B cell (primary cell): ENCODE measurements around the gene GATA3. TPM values are rescaled to one million over a fixed set of nuclear protein-coding genes. Genes with fewer than 3 reads are reported as not detected.

ENCODE experiments used
- ATAC-seq: fragments of 200-7000 bp; cut with Tn5 transposase; one replicate; pipeline ENCODE4 v1.10.0; 2021; ENCODE audit warnings: low read depth, mild to moderate bottlenecking, moderate number of reproducible peaks, moderate library complexity
- CTCF ChIA-PET: fragments of 350-600 bp; sonication (Branson Sonifier 250); formaldehyde crosslinking; loops from one replicate; lab custom pipeline; 2021; ENCODE audit warnings: antibody characterized with exemption, inconsistent platforms; lab: Charles Lee
- POLR2A ChIA-PET: fragments of 350-600 bp; sonication (Branson Sonifier 250); formaldehyde crosslinking; loops from one replicate; lab custom pipeline; 2021; ENCODE audit warnings: antibody characterized with exemption; lab: Charles Lee
- DNase-seq: peaks from one replicate; pipeline ENCODE4 v3.0.0; 2013
- H2AFZ ChIP-seq: 2 replicates; pipeline ENCODE4 v1.6.1; 2012; ENCODE audit warnings: mild to moderate bottlenecking, low read depth, low read length; ENCODE audit not compliant: insufficient read depth, poor library complexity, severe bottlenecking
- H3K27ac ChIP-seq, 2 donors: 1 replicate in 1 of 2; 2 replicates in 1 of 2; pipeline ENCODE4 v1.5.1; 2012 to 2013; ENCODE audit warnings: low read length in 2 of 2, mild to moderate bottlenecking in 2 of 2, moderate library complexity in 1 of 2
- H3K27me3 ChIP-seq, 4 experiments: fragments of 200-600 bp in 1 of 4; sonication (generic) in 1 of 4; replicated peaks in 1 of 4; 1 replicate in 2 of 4; 2 replicates in 2 of 4; pipeline versions ENCODE4 v1.6.1 to v1.7.0; 2013 to 2016; ENCODE audit warnings: low read length in 3 of 4, mild to moderate bottlenecking in 2 of 4, mixed read lengths in 1 of 4, moderate library complexity in 1 of 4; ENCODE audit not compliant: insufficient read depth in 4 of 4, control insufficient read depth in 3 of 4; ENCODE audit errors: control extremely low read depth in 1 of 4
- H3K36me3 ChIP-seq, 2 experiments: replicated peaks in 1 of 2; 1 replicate in 1 of 2; 2 replicates in 1 of 2; pipeline versions ENCODE4 v1.6.1 to v1.7.1; 2013; ENCODE audit warnings: low read length in 1 of 2; ENCODE audit not compliant: insufficient read depth in 2 of 2, control insufficient read depth in 1 of 2; ENCODE audit errors: control extremely low read depth in 1 of 2, extremely low read depth in 1 of 2
- H3K4me1 ChIP-seq, 2 donors: fragments of 200-600 bp in 1 of 2; sonication (generic) in 1 of 2; 1 replicate in 1 of 2; 2 replicates in 1 of 2; pipeline versions ENCODE4 v1.5.1 to v1.6.1; 2013 to 2017; ENCODE audit warnings: low read length in 2 of 2; ENCODE audit not compliant: control insufficient read depth in 2 of 2, insufficient read depth in 2 of 2
- H3K4me2 ChIP-seq: replicated peaks from 2 replicates; pipeline ENCODE3; 2012; ENCODE audit warnings: mild to moderate bottlenecking, low read depth, low read length; ENCODE audit not compliant: poor library complexity, severe bottlenecking
- H3K4me3 ChIP-seq, 5 experiments: fragments of 200-600 bp in 1 of 5; sonication (generic) in 1 of 5; 1 replicate in 3 of 5; 2 replicates in 2 of 5; pipeline versions ENCODE4 v1.5.1 to v1.7.0; 2011 to 2016; ENCODE audit warnings: low read length in 4 of 5, mild to moderate bottlenecking in 4 of 5, low read depth in 2 of 5, control low read depth in 1 of 5, moderate library complexity in 1 of 5; ENCODE audit not compliant: insufficient read depth in 1 of 5; ENCODE audit errors: control extremely low read depth in 1 of 5, extremely low read depth in 1 of 5
- H3K79me2 ChIP-seq: fragments of 200-600 bp; sonication (generic); one replicate; pipeline ENCODE4 v1.6.0; 2016; ENCODE audit warnings: low read length; ENCODE audit not compliant: control insufficient read depth, insufficient read depth
- H3K9ac ChIP-seq: fragments of 200-600 bp; sonication (generic); 2 replicates; pipeline ENCODE4 v1.6.1; 2017; ENCODE audit warnings: mild to moderate bottlenecking, low read length, moderate library complexity
- H3K9me3 ChIP-seq, 3 donors: one replicate each; pipeline versions ENCODE4 v1.6.1 to v1.7.1; 2013; ENCODE audit warnings: low read length in 2 of 3; ENCODE audit not compliant: control insufficient read depth in 2 of 3, insufficient read depth in 1 of 3; ENCODE audit errors: control extremely low read depth in 1 of 3
- H4K20me1 ChIP-seq: 2 replicates; pipeline ENCODE4 v1.6.0; 2012; ENCODE audit warnings: mild to moderate bottlenecking, low read length; ENCODE audit not compliant: insufficient read depth, control insufficient read depth, poor library complexity, severe bottlenecking
- H3K27ac Mint-ChIP-seq: one replicate; pipeline ENCODE4 v1.8.0; 2021; ENCODE audit warnings: mixed read lengths
- H3K27me3 Mint-ChIP-seq: one replicate; pipeline ENCODE4 v1.8.0; 2021; ENCODE audit warnings: mixed read lengths
- H3K4me1 Mint-ChIP-seq: one replicate; pipeline ENCODE4 v1.8.0; 2021; ENCODE audit warnings: mixed read lengths
- H3K4me3 Mint-ChIP-seq: one replicate; pipeline ENCODE4 v1.8.0; 2021; ENCODE audit warnings: mixed read lengths
- H3K9me3 Mint-ChIP-seq: one replicate; pipeline ENCODE4 v1.8.0; 2022; ENCODE audit warnings: mixed read lengths; ENCODE audit not compliant: insufficient read depth
- EZH2 ChIP-seq: IDR thresholded peaks from 2 replicates; pipeline ENCODE4 v1.6.1; 2012; ENCODE audit warnings: borderline replicate concordance, low read depth, mild to moderate bottlenecking, moderate library complexity, low read length; ENCODE audit not compliant: insufficient read depth, poor library complexity, severe bottlenecking
- WGBS: methylation state at CpG from one replicate; pipeline ENCODE4 v1.1.5; 2013; ENCODE audit warnings: missing lambda C conversion rate; ENCODE audit not compliant: insufficient coverage; 5-methylcytosine and 5-hydroxymethylcytosine counted together
- intact Hi-C: fragments of 100-400 bp; cut with micrococcal nuclease; formaldehyde crosslinking; loops from one replicate; pipeline ENCODE4 v1.10.0; 2022
- polyA plus RNA-seq: library from polyadenylated mRNA; depleted of rRNA; stranded (reverse); fragments of >200 nt; gene quantifications from 2 replicates; pipeline ENCODE4 v1.2.3, GENCODE V29; 2012
- total RNA-seq, 2 donors: library from RNA; stranded (reverse); fragments of 120-200 nt in 1 of 2; gene quantifications; 1 replicate in 1 of 2; 2 replicates in 1 of 2; pipeline versions ENCODE4 v1.2.3 to v1.2.4, GENCODE V29; 2013 to 2022
- TF ChIP-seq, protein P1 (sequence below): fragments of 200-600 bp; IDR thresholded peaks from one replicate; pipeline ENCODE4 v1.8.0; 2022; ENCODE audit warnings: antibody characterized with exemption, mild to moderate bottlenecking

GATA3 gene
- total and polyA plus RNA-seq, 2 donors (not counting 1 experiment from before 2014, with no cell fraction given): 0.60 to 0.94 TPM

DNA sequence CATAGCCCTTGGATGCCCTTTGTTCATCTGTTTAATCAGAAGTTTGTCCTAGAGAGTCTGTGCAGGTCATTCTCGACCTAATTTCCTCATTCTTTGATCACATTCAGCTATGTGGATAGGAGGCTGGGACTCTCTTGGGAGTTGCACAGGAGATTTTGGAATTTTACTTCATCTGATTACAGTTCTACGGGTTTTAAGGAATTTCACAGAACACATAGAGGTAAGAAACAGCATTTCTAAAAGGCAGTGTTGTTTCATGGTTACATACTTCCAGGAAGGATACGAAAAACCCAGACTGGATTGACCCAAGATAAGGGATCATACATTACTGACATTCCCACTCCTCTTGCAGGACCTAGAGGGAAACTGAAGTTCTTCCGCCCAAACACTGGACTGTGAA, 45.9 kb downstream of the GATA3 start:
- H3K9ac ChIP-seq: no peak overlapping the region
- WGBS: no CpG with 5 or more reads among the region's 4 CpGs
- no peak for DNase-seq

DNA sequence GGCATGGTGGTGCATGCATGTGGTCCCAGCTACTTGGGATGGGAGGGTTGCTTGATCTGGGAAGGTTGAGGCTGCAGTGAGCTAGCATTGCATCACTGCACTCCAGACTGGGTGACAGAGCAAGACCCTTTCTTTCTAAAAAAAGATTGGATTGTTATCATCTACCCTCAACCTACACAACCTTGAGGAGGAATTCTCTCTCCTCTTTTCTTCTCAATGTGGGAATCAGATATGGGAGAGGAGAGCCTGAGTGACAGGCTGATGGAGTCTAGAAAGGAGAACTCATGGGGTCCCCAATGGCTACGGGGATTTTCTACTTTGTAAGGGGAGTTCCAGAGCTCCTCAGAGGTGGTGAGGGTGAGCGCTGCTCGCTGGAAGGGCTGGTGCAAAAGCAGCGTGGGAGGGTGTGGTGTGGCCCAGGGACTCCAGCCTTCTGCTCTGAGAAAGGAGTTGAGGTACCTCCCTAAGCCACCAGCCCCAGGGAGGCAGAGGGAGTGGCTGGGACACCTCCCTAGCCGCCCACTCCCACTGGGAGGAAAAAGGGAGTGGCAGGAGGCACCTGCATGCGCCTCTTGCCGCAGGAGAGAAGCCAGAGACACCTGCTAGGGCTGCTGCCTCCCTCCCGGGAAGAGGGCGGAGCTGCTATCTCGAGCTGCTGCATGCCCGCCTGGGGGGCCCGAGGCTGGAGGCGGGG, 48.4 kb downstream of the GATA3 start:
- no peak overlapping the region for H2AFZ ChIP-seq
- no peak overlapping the region for H3K4me3 Mint-ChIP-seq
- POLR2A ChIA-PET: no interaction called here
- intact Hi-C loops: no loop called here
- H3K9me3 ChIP-seq: peaks cover 0 to 3% (median 0%) of the 10 kb centered on the region in 3 donors
- H3K27ac Mint-ChIP-seq: no peak overlapping the region
- no peaks in the 10 kb centered on the region for H3K27me3 Mint-ChIP-seq
- DNase-seq (no peak), ATAC-seq (no peak)
- peaks cover 0 to 3% (median 0%) of the 10 kb centered on the region in 4 experiments for H3K27me3 ChIP-seq
- H3K4me1 ChIP-seq: no peaks in the 10 kb centered on the region
- H3K4me3 ChIP-seq: no peak overlapping the region
- CTCF ChIA-PET: no interaction called here
- WGBS: 94% methylated on average over 10 of the region's 13 CpGs
- no peaks in the 10 kb centered on the region for H3K4me1 Mint-ChIP-seq
- no peak overlapping the region for H3K4me2 ChIP-seq
- H3K9ac ChIP-seq: no peak overlapping the region
- no peaks in the 10 kb centered on the region for H3K79me2 ChIP-seq
- no peak overlapping the region for H3K27ac ChIP-seq
- H3K36me3 ChIP-seq: no peaks in the 10 kb centered on the region
- H4K20me1 ChIP-seq: no peaks in the 10 kb centered on the region
- TF ChIP-seq EZH2: no peak
- TF ChIP-seq, protein P1, sequence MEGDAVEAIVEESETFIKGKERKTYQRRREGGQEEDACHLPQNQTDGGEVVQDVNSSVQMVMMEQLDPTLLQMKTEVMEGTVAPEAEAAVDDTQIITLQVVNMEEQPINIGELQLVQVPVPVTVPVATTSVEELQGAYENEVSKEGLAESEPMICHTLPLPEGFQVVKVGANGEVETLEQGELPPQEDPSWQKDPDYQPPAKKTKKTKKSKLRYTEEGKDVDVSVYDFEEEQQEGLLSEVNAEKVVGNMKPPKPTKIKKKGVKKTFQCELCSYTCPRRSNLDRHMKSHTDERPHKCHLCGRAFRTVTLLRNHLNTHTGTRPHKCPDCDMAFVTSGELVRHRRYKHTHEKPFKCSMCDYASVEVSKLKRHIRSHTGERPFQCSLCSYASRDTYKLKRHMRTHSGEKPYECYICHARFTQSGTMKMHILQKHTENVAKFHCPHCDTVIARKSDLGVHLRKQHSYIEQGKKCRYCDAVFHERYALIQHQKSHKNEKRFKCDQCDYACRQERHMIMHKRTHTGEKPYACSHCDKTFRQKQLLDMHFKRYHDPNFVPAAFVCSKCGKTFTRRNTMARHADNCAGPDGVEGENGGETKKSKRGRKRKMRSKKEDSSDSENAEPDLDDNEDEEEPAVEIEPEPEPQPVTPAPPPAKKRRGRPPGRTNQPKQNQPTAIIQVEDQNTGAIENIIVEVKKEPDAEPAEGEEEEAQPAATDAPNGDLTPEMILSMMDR: no peak
- peaks cover 4% of the 10 kb centered on the region for H3K9me3 Mint-ChIP-seq

More for the DNA sequence above, 45.9 kb downstream of the GATA3 start:
- no peak overlapping the region for H3K4me3 Mint-ChIP-seq
- intact Hi-C loops: no loop called here
- H3K4me3 ChIP-seq: no peak overlapping the region
- H3K4me2 ChIP-seq: no peak overlapping the region
- H3K36me3 ChIP-seq: no peaks in the 10 kb centered on the region
- H2AFZ ChIP-seq: no peak overlapping the region
- H3K9me3 ChIP-seq: peaks cover 0 to 7% (median 0%) of the 10 kb centered on the region in 3 donors
- no peaks in the 10 kb centered on the region for H4K20me1 ChIP-seq
- H3K79me2 ChIP-seq: no peaks in the 10 kb centered on the region
- peaks cover 4% of the 10 kb centered on the region for H3K9me3 Mint-ChIP-seq
- ChIA-PET POLR2A (no interaction called here), CTCF (no interaction called here)
- H3K4me1 ChIP-seq: no peaks in the 10 kb centered on the region
- no peak for TF ChIP-seq EZH2
- TF ChIP-seq, protein P1: no peak
- no peak for ATAC-seq
- no peak overlapping the region for H3K27ac ChIP-seq
- no peaks in the 10 kb centered on the region for H3K4me1 Mint-ChIP-seq
- no peaks in the 10 kb centered on the region for H3K27me3 Mint-ChIP-seq
- no peaks in the 10 kb centered on the region for H3K27me3 ChIP-seq
- no peak overlapping the region for H3K27ac Mint-ChIP-seq
